Stimulated activated CD4-positive, alpha-beta T cell treated with anti-CD3 and anti-CD28 coated beads, TNF-alpha, amount 100 ng/mL, for 4 hours (primary cell): Measurements from ENCODE around the gene E2F3.

ENCODE experiments used
- DNase-seq, 3 experiments: peaks; one replicate each; pipeline ENCODE4 v3.0.0-alpha.2; 2020; ENCODE audit warnings: low read depth in 3 of 3

Gene E2F3

DNA sequence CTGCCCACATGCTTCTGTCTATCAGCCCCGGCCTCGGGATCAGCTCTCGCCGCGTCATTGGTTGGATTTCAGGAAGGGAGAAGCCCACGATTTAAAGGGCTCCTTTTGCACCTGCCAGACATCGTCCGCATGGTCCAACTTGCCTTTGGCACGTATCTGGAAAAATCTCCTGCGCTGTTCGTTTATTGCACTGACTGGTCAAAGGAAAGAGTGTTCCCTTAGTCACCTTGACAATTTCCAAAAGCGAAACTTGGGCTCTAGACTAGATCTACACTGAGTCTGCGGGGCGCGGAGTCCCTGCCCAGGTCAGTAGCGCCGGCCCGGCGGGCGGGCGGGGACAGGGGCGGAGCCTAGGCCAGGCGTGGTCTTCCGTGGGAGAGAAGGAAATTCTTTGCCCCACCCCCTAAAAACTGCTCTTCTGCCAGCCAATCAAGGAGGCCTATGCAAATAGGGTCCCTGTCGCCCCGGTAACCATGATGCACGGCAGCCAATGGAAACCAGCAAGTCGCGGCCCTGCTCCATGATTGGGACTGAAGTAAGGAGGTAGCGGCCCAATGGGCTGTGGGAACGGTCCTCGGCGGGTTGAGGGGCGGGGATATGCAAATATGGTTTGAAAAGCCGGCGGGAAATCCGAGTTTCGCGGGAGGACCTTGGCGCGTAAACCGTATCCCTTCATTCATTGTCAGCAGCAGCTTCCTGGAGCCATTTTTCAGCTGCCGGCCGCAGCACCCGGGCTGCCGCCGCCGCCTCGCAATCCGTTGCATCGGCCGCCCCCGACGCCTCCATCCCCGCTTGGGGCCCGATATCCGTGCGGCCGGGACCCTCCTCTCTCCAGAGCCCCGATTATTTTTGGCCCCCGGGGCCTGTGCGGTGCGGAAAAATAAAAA lies at the start of gene E2F3:
Gene E2F3 (plus strand): TSS at position 675 of the 887 bp plus-strand sequence. CDS start 354 bp downstream, outside the sequence.
- DNase-seq = peak; percentile 88 to 99 (median 96)

DNA sequence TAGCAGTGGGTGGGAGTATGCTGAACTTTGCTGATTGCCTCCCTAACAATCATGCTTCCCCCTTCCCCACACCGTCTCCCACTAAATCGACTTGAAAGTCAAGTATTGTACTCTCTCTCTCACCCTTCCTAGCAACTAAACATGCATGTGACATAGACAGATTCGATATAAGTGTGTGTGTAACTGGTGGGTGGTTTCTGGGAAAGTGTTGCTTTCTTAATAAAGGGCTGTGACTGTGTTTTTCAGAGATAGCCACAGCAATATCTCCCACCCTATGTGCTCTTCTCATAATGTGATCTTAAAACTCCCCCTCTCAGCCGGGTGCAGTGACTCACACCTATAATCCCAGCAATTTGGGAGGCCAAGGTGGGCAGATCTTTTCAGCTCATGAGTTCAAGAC lies 49.3 kb upstream of the E2F3 start:
- no peak for DNase-seq

DNA sequence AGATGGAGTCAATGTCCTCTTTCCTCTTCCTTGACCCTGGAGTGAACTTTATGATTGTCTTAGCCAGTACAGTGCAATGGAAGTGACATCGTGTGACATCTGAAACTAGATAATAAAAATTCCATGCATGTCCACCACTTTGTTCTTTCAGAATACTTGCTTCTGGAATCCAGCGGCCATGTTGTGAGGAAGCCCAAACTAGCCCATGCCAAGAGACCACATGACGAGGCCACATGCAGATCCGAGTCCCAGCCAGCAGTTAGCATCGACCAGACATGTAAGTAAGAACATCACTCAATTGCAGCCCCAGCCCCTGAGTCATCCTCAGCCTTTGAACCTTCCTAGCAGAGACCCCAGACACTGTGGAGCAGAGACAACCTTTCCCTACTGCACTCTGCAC lies 48.5 kb upstream of the E2F3 start:
- DNase-seq = no peak

DNA sequence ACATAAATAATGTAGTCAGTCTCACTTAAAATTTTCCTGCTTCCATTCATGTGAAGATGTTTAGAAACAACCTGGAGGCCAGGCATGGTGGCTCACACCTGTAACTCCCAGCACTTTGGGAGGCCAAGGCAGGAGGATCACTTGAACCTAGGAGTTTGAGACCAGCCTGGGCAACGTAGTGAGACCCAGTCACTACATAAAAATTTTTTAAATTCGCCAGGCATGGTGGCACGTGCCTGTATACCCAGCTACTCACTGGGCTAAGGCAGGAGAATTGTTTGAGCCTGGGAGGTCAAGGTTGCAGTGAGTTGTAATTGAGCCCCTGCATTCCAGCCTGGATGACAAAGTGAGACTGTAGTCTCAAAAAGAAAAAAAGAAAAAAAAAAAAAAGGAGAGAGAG lies 47.3 kb upstream of the E2F3 start:
- DNase-seq = no peak

DNA sequence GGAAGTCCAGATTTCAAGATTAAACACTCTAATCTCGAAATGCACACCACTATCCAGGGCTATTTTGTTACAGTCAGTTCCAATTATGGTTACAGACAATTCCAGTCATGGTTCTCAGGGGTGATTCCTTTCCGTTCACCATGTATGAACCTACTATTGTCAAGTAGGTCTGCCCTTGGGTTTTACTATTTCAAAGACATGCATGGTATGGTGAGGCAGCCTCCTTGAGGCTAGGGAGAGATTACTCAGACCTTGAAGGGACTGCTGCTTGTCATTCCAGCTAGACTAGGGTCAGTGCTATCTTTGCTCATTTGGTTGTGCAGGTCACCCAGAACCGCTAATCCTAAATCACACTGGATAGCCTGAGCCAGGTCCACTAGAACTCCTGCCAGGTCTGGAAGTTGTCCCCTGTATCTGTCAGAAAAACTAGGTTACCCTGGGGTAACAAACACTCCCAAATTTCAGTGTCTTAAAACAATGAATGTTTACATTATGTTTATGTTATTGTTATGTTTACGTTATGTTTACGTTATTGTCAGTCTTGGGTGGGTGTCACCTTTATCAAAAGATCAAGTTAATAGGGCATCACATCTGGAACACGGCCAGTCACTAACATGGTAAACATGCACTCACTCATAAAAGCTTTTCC lies 41.1 kb upstream of the E2F3 start:
- no peak for DNase-seq

DNA sequence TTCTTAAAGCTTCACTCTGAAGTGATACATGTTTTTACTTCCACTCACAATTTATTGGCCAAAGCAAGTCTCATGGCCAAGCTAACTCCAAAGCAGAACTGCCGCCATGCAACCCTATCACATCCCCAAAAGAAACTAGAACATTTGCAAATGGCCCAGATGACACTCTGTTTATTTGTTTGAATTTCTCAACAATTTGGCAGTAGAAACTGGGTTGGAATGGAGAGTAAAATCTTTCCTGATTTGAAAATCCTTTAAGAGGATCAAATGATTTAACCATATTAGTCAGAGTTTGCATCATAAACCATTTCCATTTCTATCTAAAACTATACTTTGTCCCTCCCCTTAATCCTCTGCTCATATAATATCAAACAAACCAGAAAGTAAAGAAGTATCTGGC lies 39.1 kb upstream of the E2F3 start:
- DNase-seq = no peak

DNA sequence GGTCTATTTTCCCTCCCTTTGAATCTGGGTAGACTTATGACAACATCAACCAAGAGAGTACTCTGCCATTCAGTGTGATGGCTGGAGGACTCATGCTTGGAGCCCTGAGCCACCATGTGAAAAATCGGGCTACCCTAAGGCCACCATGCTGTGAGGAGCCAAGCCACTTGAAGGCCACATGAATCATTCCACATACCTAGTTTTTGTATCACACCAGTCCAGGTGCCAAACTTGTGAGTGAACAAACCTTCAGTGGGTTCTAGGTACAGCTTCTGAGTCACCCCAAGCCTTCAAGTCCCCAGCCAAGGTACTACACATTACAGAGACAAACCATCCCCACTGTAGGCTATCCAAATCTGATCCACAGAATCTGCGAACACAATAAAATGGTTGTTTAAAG lies 37.4 kb upstream of the E2F3 start:
- DNase-seq = no peak

DNA sequence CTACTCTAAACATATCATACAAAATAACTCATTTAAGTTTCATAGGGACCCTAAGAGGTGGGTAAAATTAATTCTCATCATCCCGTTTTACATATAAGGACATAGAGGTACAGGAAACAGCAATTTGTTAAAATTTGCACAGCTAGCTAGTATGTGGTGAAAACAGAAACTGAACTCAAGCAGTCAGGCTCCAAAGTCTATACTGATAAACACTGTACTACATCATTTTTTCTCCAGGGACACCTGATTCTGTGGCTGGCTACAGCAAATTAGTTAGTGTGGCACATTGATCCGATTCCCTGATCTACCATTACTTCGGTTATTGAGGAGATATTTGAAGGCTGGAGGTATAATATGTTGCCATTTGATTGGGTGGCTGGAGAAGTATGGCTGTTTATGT lies 36.2 kb upstream of the E2F3 start:
- no peak for DNase-seq

DNA sequence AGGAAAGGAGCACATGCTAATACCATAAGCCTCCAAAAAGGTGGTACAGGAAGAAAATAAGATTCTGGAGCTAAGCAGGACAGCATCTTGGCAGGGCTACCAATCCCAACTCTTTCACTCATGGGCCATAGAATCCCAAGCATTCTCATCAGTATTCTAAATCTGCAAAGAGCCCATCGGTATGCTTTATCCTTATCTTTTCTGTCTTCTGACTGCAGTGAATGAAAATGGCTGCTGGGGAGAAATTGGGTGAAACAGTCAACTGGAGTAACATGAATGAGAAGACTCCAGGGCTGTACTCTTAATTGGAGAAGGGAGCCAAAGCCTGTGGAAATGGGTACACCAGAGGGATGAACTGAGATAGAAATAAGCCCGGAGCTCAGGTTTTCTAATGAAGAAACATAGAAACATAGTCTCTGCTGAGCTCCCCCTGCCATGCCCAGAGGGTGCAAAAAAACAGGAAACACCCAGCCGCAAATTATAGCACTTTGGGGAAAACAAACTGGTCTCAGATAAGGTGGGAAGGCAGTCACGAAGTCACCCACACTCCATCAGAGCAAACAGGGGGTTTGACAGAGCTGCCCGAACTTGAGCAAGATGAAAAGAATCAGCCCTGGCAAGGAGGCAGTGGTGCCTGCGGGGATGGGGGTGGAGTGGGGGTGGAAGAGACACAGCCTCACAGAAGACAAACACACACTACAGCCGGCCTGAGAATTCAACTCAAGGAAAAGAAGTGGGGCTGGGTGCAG lies 35.4 kb upstream of the E2F3 start:
- peak in 2 of 3 experiments; percentile 20 to 38 for DNase-seq

DNA sequence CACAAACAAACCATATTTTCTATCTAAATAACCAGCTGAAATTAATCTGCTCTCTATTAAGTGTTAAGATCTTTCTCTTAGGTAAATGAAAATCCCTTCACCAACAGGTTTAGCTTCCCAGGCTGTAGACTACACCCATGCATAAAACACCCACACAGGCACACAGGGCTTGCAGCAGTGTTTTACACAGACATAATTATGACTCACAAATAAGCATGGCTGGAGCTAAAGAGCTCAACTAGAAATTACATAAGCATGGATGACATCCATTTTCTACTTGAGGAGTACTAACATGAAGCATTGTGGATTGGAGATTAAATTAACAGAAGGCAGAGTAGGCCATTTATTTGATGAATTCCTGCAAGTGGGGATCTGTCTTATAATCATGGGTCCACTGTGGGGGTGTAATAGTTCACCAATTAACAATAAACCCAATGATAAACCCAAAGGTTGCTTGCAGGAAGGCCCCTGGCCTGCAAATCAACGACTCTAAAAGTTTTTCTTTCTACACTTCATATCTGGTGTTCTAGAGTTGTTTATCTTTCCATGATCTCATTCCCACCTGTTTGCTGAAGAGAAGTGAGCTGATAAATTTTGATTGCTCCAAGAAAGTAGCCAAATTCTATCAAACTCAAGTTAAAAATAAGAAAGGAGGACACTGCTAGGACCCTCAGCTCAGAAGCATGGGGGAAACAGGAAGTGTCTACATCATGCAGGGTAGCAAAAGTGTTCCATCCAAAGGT lies 33.8 kb upstream of the E2F3 start:
- DNase-seq = peak in 2 of 3 experiments; percentile 17 to 27

DNA sequence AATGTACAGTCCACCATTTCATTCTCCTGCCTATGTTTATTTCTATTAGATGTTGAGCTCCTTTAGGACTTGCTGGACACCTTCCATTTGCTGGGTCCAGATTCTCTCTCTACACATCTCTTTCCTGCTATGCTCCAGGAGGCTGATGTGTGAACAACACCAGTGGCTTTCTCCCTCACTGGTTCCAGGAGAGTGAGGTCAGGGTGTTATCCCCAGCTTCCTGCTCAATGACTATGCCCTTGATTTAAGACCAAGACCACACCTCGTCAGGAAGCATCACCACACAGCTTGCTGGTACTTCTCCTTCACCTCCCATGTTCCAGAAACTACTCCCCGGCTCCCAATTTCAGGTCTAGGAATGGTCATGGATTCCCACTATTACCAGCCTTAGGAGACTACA lies 31.3 kb upstream of the E2F3 start:
- DNase-seq = no peak

DNA sequence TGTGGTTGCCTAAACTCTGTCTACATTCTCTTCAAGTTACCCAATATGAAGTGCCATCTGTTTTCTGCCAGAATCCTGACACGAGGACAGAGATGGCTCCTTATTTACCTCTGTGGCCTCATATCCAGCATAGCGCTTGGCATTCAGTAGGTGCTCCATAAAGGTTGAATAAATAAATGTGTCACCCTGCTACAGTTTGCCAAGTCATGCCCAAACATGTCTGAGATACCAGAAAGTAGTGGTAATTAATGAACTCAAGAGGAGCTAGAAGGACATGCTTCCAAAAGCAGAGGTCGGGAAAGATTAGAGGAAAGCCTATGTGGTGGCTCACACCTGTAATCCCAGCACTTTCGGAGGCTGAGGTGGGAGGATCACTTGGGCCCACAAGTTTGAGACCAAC lies 30.9 kb upstream of the E2F3 start:
- no peak for DNase-seq

DNA sequence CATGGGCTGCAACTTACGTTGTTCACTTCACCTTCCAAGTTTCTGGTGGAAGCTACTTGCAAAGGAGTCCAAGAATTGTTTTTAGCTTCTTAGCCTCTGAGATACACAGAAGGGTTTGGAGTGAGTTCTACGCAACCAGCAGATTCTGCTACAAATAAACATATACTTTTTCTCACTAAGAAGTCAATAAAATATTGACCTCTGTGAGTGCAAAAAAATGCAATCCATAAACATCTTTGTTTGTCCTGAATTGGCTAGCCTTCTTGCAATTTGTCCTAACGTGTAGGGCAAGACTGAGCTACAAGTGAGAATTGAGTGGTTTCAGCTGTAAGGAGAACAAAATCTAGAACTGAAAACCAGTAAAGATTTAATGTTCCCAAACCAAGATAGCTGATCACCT lies 26.2 kb upstream of the E2F3 start:
- no peak for DNase-seq

DNA sequence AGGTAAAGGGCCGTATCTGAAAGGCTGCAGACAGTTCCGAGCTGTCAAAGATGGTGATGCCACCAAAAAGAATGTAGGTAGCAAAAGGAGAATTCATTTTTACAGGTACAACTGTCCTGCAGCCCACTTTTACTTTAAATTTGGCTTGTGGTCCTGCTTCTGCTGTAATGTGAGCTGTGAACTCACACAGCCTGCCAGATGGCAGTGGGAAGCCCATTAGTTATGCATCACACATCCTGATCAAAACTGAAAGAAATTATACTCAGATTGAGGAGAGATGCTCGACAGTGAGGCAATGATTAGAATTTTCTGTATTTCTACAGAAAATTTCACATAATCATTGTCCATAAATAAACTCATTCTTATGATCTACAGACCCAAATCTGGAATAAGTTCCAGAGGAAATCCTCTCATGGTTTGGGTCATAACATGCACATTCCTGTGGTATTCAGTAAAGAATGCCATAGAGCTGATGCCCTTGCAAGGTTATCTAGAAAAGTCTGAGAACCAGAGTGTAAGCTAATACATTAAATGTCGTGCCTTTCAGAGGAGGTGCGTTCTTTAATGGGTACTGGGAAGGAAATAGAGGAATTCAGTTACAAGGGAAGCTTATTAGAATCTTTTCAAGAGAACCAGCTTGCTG lies 23.9 kb upstream of the E2F3 start:
- DNase-seq = no peak

DNA sequence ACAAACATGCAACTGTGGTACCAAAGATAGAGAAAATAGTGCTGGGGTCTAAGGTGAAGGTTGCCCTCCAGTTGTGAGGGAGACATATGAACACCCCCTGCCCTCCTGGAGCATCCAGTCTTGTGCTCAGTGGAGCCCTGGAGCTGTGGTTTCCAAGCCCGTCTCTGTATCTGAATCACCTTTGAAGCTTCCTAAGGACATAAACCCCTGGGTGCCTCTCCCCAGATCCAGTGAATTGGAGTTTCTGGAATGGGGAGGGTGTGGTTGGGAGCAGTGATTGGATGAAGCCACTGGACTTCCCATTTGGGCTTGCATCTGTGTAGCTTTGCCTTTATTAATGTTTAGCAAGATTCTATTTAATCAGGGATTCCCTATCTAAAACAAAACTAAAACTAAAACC lies 22.4 kb upstream of the E2F3 start:
- DNase-seq = no peak

DNA sequence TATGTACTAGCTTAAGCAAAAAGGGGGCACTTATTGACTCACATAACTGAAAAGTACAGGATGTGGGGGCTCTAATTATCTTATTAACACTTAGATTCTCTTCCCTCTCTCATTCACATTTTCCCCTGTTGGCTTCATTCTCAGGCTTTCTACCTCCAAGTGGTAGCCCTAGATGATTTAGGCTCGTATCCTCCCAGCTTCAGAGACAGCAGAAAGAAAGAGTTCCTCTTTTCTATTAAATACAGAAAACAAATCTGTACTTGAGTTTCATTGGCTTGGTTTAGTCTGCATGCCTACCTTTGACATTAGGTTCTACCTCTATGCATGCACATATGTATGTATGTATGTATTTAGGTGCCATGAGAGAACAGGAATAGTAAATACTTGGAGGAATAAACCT lies 15.5 kb upstream of the E2F3 start:
- DNase-seq = no peak

DNA sequence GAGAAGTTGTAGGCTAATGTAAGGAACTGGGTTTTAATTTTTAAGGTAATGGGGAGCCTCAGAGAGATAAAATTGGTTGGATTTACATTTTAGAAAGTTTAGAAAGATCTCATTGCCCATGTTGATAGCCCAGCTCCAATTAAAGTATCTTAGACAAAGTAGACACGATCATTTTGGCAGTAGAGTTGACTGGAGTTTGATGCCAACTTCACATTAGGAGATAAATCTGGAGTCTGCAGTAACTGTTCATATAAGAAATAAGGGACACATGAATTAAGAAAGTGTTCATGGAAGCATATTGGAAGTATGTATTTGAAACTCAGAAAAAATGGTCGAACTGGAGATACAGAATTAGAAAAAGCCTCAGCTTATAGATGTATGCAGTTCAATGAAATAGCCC lies 12.6 kb upstream of the E2F3 start:
- DNase-seq = no peak

DNA sequence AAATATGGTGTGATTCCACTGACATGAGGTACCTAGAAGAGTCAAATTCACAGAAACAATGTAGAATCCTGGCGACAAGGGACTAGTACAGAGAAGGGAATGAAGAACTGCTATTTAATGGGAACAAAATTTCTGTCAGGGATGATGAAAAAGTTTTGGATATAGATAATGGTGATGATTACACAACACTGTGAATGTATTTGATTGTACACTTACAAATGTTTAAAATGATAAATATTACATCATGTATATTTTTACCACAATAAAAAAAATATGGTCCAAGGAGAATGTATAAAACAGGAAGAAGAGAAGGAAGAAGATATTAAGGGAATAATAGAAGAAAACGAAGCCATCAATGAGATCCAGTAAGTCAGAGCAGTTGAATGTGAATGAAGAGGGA lies 8.4 kb upstream of the E2F3 start:
- DNase-seq = no peak

DNA sequence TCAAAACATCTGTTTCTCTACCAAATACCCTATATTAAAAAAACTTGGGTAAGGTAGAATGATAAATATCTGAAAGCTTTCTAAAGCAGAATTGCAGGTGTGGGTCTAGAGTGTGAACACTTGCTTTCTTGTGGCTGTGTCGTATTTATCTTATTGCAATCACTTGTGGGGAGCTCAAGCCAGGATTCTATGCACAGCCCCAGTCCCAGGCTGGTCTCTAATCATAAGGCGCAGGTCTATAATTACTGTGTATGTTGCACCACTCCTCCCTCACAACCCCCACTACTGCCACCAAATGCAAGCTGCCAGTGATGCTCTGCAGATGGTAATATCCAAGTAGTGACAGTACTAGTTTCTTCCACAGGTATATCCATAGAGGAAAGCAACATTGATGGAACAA lies 2.2 kb upstream of the E2F3 start:
- no peak for DNase-seq

DNA sequence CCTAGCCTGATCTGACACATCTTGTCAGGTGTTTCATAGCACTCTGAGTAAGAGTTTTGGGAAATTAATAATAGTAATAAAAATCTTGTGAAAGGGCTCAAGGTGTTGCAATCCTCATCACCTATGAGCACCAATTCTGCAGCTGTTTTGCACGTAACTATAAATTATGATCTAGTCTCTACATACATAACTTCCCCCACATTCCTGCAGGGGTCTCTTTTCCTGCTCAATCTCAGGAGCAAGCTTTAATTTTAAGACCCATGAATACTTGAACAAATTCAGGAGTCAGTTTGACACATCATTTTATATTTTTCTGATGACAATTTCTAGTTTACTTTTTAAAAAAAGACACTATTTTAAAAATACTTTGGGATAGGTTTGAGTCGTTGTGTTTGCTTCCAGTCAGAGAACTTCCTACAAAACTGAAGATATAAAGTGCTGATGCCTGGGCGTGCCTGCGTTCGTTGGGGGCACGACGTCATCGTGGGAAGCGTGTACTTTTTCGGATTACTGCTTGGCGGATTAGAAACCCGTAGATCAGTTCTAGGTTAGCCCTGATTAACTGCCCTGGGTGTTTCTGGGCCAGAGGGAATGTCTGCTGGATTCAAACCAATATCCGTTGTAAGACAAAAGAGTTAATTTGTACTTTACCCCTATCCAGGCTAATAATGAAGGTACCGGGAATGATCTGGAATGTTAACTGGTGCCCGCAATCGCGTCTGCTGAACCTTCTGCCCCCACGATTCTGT lies 1.0 kb upstream of the E2F3 start:
- DNase-seq = peak in 1 of 3 experiments; percentile 11

DNA sequence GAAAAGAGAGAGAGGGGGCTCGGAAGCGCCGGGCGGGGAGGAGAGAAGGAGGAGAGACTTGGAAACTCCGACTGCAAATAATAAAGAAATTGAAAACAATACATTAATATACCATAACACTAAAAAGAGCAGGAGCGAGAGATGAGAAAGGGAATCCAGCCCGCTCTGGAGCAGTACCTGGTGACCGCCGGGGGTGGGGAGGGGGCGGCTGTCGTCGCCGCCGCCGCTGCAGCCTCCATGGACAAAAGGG lies 338 bp downstream of the E2F3 start:
- DNase-seq = no peak
